Hepatocyte (in vitro differentiated cells): ENCODE results near the gene MAP3K8. TPM values are rescaled to one million over a fixed set of nuclear protein-coding genes. Genes with fewer than 3 reads are reported as not detected.

Experiments
- DNase-seq: peaks from one replicate; pipeline ENCODE4 v3.0.0-alpha.2; 2016; ENCODE audit warnings: low spot score
- H2AFZ ChIP-seq: fragments of 200-600 bp; sonication (generic); 2 replicates; pipeline ENCODE4 v1.6.0; 2016; ENCODE audit warnings: antibody characterized with exemption, mild to moderate bottlenecking
- H3K27ac ChIP-seq: fragments of 200-600 bp; sonication (generic); 2 replicates; pipeline ENCODE4 v1.5.1; 2016; ENCODE audit warnings: mild to moderate bottlenecking
- H3K27me3 ChIP-seq: fragments of 200-600 bp; sonication (generic); 2 replicates; pipeline ENCODE4 v1.6.1; 2016
- H3K36me3 ChIP-seq: fragments of 200-600 bp; sonication (generic); replicated peaks from 2 replicates; pipeline ENCODE4 v1.5.1; 2016; ENCODE audit warnings: low read depth; ENCODE audit not compliant: insufficient read depth
- H3K4me1 ChIP-seq: fragments of 200-600 bp; sonication (generic); 2 replicates; pipeline ENCODE4 v1.5.1; 2016; ENCODE audit warnings: mild to moderate bottlenecking, moderate library complexity; ENCODE audit not compliant: insufficient read depth
- H3K4me2 ChIP-seq: fragments of 200-600 bp; sonication (generic); 2 replicates; pipeline ENCODE4 v1.6.0; 2016
- H3K4me3 ChIP-seq: fragments of 200-600 bp; sonication (generic); 2 replicates; pipeline ENCODE4 v1.5.1; 2016; ENCODE audit warnings: mild to moderate bottlenecking
- H3K79me2 ChIP-seq: fragments of 200-600 bp; sonication (generic); 2 replicates; pipeline ENCODE4 v1.6.0; 2017; ENCODE audit warnings: mild to moderate bottlenecking
- H3K9me2 ChIP-seq: fragments of 200-600 bp; sonication (generic); replicated peaks from 2 replicates; pipeline ENCODE4 v1.6.0; 2017; ENCODE audit warnings: mild to moderate bottlenecking; ENCODE audit not compliant: insufficient read depth
- H3K9me3 ChIP-seq: fragments of 200-600 bp; sonication (generic); 2 replicates; pipeline ENCODE4 v1.5.1; 2016; ENCODE audit warnings: low read depth, mild to moderate bottlenecking
- H4K20me1 ChIP-seq: fragments of 200-600 bp; sonication (generic); 2 replicates; pipeline ENCODE4 v1.6.0; 2016; ENCODE audit warnings: mild to moderate bottlenecking; ENCODE audit not compliant: insufficient read depth, poor library complexity, severe bottlenecking
- EZH2 ChIP-seq: fragments of 200-600 bp; sonication (generic); IDR thresholded peaks from 2 replicates; pipeline ENCODE4 v1.6.1; 2016; ENCODE audit warnings: antibody characterized with exemption, mild to moderate bottlenecking, borderline replicate concordance
- EZH2phosphoT487 ChIP-seq: fragments of 200-600 bp; sonication (generic); IDR thresholded peaks from one replicate; pipeline ENCODE4 v1.6.1; 2018; ENCODE audit warnings: antibody characterized with exemption, mild to moderate bottlenecking, low read depth, moderate library complexity; ENCODE audit not compliant: unreplicated experiment, severe bottlenecking
- WGBS: methylation state at CpG from one replicate; pipeline ENCODE4 v1.1.6; 2016; ENCODE audit warnings: low lambda C conversion rate; ENCODE audit errors: missing lambda C conversion rate; 5-methylcytosine and 5-hydroxymethylcytosine counted together
- polyA plus RNA-seq: library from polyadenylated mRNA; unstranded; fragments of >200 nt; fragmentation: Nextera tagmentation; extraction: Ambion mirVana; gene quantifications from 2 replicates; pipeline ENCODE4 v1.2.1, GENCODE V29; 2016
- total RNA-seq: library from RNA; depleted of rRNA; stranded (reverse); fragments of >200 nt; gene quantifications from 2 replicates; pipeline ENCODE4 v1.2.3, GENCODE V29; 2014
- TF ChIP-seq, protein P1 (sequence below): fragments of 200-600 bp; sonication (generic); IDR thresholded peaks from 2 replicates; pipeline ENCODE4 v1.5.1; 2016; ENCODE audit warnings: antibody characterized with exemption, mild to moderate bottlenecking; ENCODE audit not compliant: poor library complexity

The MAP3K8 gene
- total and polyA plus RNA-seq, 2 experiments from 2014 or later: 23.0 to 40.0 TPM

DNA sequence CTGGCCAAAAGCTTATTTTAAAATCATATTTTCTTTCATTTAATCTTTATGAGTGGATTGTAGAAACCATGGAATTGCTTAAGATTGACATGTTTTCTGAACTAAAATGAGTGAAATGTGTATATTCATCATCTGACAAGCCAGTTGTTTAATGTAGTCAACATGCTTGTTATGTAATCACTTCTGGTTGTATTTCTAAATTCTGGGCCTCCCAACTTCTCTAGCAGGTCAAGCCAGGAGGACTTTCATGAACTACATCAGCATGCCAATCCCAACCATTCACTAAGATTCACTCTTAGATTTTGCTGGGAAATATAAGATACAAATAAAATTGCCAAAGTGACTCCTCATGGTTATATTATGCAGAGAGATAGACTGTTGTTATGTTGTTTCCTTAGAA lies 21.1 kb upstream of the MAP3K8 start:
- Histone ChIP-seq H3K27me3 (no peaks in the 10 kb centered on the region), H3K9me3 (no peaks in the 10 kb centered on the region), H3K4me3 (no peak overlapping the region), H4K20me1 (no peaks in the 10 kb centered on the region), H3K4me2 (no peak overlapping the region), H3K79me2 (no peaks in the 10 kb centered on the region), H3K27ac (no peak overlapping the region), H3K36me3 (no peaks in the 10 kb centered on the region), H2AFZ (no peak overlapping the region), H3K4me1 (no peaks in the 10 kb centered on the region), H3K9me2 (no peaks in the 10 kb centered on the region)
- TF ChIP-seq EZH2 (no peak), EZH2phosphoT487 (no peak)
- TF ChIP-seq, protein P1, sequence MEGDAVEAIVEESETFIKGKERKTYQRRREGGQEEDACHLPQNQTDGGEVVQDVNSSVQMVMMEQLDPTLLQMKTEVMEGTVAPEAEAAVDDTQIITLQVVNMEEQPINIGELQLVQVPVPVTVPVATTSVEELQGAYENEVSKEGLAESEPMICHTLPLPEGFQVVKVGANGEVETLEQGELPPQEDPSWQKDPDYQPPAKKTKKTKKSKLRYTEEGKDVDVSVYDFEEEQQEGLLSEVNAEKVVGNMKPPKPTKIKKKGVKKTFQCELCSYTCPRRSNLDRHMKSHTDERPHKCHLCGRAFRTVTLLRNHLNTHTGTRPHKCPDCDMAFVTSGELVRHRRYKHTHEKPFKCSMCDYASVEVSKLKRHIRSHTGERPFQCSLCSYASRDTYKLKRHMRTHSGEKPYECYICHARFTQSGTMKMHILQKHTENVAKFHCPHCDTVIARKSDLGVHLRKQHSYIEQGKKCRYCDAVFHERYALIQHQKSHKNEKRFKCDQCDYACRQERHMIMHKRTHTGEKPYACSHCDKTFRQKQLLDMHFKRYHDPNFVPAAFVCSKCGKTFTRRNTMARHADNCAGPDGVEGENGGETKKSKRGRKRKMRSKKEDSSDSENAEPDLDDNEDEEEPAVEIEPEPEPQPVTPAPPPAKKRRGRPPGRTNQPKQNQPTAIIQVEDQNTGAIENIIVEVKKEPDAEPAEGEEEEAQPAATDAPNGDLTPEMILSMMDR: no peak
- no peak for DNase-seq

DNA sequence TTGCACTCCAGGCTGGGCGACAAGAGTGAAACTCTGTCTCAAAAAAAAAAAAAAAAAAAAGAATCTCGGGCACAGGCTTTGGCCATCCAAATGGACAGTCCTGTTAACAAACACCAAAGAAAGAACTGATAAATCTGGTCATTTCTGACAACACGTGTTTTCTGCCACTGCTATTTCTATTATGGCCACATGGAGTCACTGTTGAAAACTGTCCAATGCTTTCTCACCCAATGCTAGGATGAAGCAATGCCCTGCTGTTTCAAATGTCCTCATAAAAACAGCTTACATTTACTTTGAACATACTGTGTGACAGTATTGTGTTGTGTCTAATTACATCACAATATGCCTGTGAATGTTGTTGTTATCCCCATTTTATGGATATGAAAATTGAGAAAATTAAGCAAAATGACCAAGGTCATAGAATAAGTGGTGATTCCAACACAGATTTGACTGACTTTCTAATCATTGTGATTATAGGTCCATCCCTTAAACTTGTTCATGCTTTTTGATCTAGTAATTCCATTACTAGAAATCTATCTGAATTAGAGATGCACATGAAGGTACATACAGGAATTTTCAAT lies 19.9 kb upstream of the MAP3K8 start:
- peak; percentile 78 for DNase-seq

DNA sequence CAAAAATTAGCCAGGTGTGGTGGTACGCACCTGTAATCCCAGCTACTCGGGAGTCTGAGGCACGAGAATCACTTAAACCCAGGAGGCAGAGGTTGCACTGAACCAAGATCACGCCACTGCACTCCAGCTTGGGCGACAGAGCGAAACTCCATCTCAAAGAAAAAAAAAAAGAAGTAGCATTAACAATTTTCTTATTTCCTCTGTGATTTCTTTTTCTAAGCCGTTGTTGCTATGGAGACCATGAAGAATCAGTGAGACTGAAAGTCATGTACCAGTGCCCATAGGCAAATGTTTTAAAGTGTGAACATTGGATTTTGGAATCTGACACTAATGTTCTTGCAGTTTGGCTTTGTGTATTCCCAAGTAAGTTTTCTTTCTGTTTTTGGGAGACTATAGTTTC lies 18.4 kb upstream of the MAP3K8 start:
- no peak overlapping the region for H3K27ac ChIP-seq
- H3K27me3 ChIP-seq: no peaks in the 10 kb centered on the region
- no peaks in the 10 kb centered on the region for H4K20me1 ChIP-seq
- H2AFZ ChIP-seq: no peak overlapping the region
- H3K36me3 ChIP-seq: no peaks in the 10 kb centered on the region
- H3K9me3 ChIP-seq: no peaks in the 10 kb centered on the region
- H3K4me1 ChIP-seq: peaks cover 3% of the 10 kb centered on the region
- no peak for DNase-seq
- 97% methylated on average over 7 of the region's 7 CpGs for WGBS
- H3K4me3 ChIP-seq: no peak overlapping the region
- H3K4me2 ChIP-seq: no peak overlapping the region
- TF ChIP-seq, protein P1: no peak
- TF ChIP-seq EZH2: no peak
- no peak for TF ChIP-seq EZH2phosphoT487
- no peaks in the 10 kb centered on the region for H3K79me2 ChIP-seq
- no peaks in the 10 kb centered on the region for H3K9me2 ChIP-seq

More for the DNA sequence above, 19.9 kb upstream of the MAP3K8 start:
- peaks cover under 1% of the 10 kb centered on the region for H3K4me1 ChIP-seq
- no peaks in the 10 kb centered on the region for H4K20me1 ChIP-seq
- H3K4me2 ChIP-seq: no peak overlapping the region
- no peak for TF ChIP-seq EZH2
- TF ChIP-seq, protein P1: peak; percentile 81
- H3K4me3 ChIP-seq: no peak overlapping the region
- no peaks in the 10 kb centered on the region for H3K9me3 ChIP-seq
- H3K79me2 ChIP-seq: no peaks in the 10 kb centered on the region
- no peak overlapping the region for H3K27ac ChIP-seq
- H2AFZ ChIP-seq: no peak overlapping the region
- no peaks in the 10 kb centered on the region for H3K27me3 ChIP-seq
- H3K9me2 ChIP-seq: no peaks in the 10 kb centered on the region
- WGBS: 37% methylated on average over 3 of the region's 3 CpGs
- no peaks in the 10 kb centered on the region for H3K36me3 ChIP-seq

DNA sequence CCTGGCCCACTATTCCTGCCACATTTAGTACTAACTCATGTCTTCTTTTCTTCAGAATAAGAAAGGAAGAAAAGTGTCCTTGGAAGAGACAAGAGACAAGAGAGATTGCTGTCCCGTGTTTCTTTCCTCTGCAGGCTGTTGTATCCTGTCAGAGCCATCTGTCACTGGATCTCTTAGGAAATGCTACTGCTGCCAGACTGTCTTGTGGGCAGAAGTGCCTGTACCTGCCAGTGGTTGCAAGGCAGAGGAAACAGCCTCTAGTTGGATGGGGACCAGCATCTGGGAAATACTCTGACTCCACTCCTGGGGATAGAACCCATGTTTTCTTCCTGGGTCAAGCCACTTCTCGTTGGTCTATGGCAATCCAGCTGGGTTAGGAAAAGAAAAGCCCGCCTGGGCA lies 16.7 kb upstream of the MAP3K8 start:
- WGBS: 89% methylated on average over 3 of the region's 3 CpGs
- Histone ChIP-seq H3K27ac (no peak overlapping the region), H3K27me3 (no peaks in the 10 kb centered on the region), H2AFZ (no peak overlapping the region), H3K9me2 (no peaks in the 10 kb centered on the region), H3K4me1 (peaks cover 3% of the 10 kb centered on the region), H3K36me3 (no peaks in the 10 kb centered on the region), H3K4me3 (no peak overlapping the region), H3K79me2 (no peaks in the 10 kb centered on the region), H3K9me3 (no peaks in the 10 kb centered on the region), H3K4me2 (no peak overlapping the region), H4K20me1 (no peaks in the 10 kb centered on the region)
- TF ChIP-seq EZH2 (no peak), EZH2phosphoT487 (no peak)
- TF ChIP-seq, protein P1: no peak
- DNase-seq: no peak
